Retinal pigment epithelial cell (primary cell): ENCODE measurements around the gene PTPRN2.

Experiments used
- DNase-seq: peaks from one replicate; pipeline ENCODE4 v3.0.0-alpha.2; 2010; ENCODE audit warnings: low read depth
- H3K4me3 ChIP-seq: 2 replicates; pipeline ENCODE4 v1.5.1; 2011; ENCODE audit warnings: mild to moderate bottlenecking, low read length, control low read depth, moderate library complexity
- CTCF ChIP-seq: conservative IDR thresholded peaks from 2 replicates; pipeline ENCODE4 v1.5.1; 2011; ENCODE audit warnings: low read depth, low read length, control low read depth, inconsistent platforms

Gene PTPRN2

GRCh38 chr7:158076215-158076614 lies 511.4 kb downstream of the PTPRN2 start:
- no peak for TF ChIP-seq CTCF
- H3K4me3 ChIP-seq, result no peak overlapping the region
- DNase-seq, result no peak

- TF ChIP-seq CTCF, result no peak
Observed at GRCh38 chr7:158075633-158076001, 512.0 kb downstream of the PTPRN2 start.

GRCh38 chr7:158074896-158075632 lies 512.6 kb downstream of the PTPRN2 start:
- DNase-seq, result no peak
- no peak for TF ChIP-seq CTCF
- H3K4me3 ChIP-seq, result no peak overlapping the region

More at GRCh38 chr7:158075633-158076001, 512.0 kb downstream of the PTPRN2 start:
- H3K4me3 ChIP-seq, result no peak overlapping the region
- no peak for DNase-seq

- DNase-seq, result no peak
- H3K4me3 ChIP-seq, result no peak overlapping the region
- TF ChIP-seq CTCF, result no peak
Observed at GRCh38 chr7:158073845-158074840, 513.5 kb downstream of the PTPRN2 start.

- no peak overlapping the region for H3K4me3 ChIP-seq
- no peak for DNase-seq
- no peak for TF ChIP-seq CTCF
Observed at GRCh38 chr7:158072991-158073730, 514.5 kb downstream of the PTPRN2 start.

- TF ChIP-seq CTCF, result no peak
- no peak for DNase-seq
- H3K4me3 ChIP-seq, result no peak overlapping the region
Observed at GRCh38 chr7:158070222-158070920, 517.3 kb downstream of the PTPRN2 start.
